Measurements from ENCODE around the gene ABCA2.

The ABCA2 gene

DNA sequence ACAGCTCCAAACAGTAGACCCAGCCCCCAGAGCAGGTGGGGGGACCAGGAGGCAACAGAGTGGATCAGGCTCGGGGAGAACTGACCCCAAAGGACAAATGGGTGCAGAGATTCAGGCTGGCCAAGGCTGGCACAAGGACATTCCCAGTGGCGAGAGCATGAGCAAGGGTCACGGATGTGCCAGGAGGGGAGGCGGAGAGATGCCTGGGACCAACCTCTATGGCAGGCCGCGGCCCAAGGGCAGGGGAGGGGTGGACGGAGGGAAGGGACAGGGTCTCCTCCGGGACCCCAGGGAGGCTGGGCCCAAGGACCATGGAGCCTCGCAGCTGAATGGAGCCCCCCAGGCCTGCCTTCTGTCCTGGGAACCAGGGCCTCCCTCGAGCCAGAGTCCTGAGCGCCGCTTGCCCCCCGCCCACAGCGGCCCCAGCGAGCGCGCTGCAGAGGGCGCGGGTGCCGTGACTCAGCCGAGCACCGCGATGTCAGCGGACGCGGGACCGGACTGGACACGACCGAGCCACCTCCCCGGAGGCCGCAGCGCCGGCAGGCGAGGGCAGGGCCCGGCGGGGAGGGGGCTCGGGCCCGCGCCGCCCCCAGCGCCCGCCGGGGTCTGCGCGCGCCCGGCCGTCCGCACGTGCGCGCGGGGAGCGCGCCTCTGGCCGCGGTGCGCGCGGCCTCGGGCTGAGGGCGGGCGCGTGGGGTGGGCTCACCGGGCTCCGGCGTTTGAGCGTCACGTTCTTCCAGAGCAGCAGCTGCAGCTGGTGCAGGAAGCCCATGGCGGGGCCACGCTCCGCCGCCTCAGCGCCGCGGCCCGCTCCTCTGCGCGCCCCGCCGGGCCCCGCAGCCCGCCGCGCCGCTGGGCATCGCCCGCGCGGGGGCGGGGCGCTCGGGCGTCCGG is at the start of gene ABCA2:
TSS of gene ABCA2 (minus strand) at position 869 of the 894 bp plus-strand sequence. CDS start at position 772, 97 bp downstream.
- peak; percentile 43 for DNase-seq

DNA sequence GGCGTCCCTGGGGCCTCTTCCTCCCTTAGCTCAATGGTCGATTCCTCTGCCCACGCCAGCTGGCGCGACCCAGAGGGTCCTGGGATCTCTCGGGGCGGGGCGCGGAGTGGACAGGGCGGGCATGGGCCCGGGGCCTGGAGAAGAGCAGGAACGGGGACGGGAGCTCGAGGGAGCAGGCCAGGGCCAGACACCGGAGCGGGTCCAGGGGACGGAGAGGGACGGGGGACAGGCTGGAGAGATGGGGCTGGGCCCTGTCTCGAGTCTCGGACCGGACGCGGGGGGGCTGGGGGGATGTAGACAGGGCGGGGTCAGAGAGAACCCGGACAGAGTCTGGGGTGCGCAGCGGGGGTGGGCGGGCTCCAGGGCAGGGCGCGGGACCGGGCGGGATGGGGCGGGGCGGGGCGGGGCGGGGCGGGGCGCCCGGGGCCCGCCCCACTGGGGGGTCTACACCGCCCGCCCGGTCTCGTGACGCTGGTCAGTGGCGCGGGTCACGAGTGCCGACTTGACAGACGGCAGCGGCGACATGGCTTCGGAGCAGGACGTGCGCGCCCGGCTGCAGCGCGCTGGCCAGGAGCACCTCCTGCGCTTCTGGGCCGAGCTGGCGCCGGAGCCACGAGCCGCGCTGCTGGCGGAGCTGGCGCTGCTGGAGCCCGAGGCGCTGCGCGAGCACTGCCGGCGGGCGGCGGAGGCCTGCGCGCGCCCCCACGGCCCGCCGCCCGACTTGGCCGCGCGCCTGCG is 49.1 kb upstream of the ABCA2 start, which contains the start of gene UAP1L1:
TSS of gene UAP1L1 (plus strand) at position 508 of the 738 bp plus-strand sequence. CDS start at position 524, 16 bp downstream.
- peak; percentile 51 for DNase-seq

- no peak for DNase-seq
These were observed 48.6 kb upstream of the ABCA2 start for GRCh38 chr9:137076636-137077009.

GRCh38 chr9:137075275-137075775 is 47.3 kb upstream of the ABCA2 start:
- DNase-seq, result no peak

DNA sequence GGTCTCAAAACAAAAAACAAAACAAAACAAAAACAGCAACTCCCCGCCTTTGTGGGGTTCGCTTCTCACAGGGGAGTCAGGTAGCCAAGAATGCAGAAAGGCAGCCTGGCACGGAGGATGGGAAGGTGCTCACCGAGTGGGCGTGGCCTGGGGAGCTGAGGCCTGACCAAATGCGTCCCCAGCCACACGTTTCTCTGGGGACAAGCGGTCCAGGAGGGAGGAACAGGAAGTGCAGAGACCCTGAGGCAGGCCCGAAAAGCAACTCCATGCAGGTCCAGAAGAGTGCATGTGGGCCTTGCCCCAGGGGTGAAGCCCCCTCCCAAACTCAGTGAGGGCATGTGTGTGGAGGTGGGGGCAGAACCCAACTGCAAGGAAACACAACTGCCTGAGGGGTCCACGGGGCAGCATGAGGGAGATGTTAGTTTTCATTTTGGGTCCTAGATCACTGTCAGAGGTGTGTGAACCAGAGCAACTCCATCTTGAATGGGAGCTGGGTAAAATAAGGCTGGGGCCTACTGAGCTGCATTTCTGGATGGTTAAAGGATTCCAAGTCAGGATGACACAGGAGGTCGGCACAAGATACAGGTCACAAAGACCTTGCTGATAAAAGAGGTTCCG is 46.7 kb upstream of the ABCA2 start:
- no peak for DNase-seq

- no peak for DNase-seq
These were observed 46.0 kb upstream of the ABCA2 start for GRCh38 chr9:137073992-137074399.

GRCh38 chr9:137071282-137071681 is 43.2 kb upstream of the ABCA2 start:
- no peak for DNase-seq

- peak; percentile 49 for DNase-seq
These were observed 42.9 kb upstream of the ABCA2 start for GRCh38 chr9:137070906-137071275.

GRCh38 chr9:137070201-137070905 is 42.3 kb upstream of the ABCA2 start, which contains the start of gene SAPCD2:
Gene SAPCD2, minus strand, starts transcription at chr9:137070557. Its CDS starts 97 bp downstream, at chr9:137070460.
- peak; percentile 94 for DNase-seq

GRCh38 chr9:137069508-137070091 is 41.6 kb upstream of the ABCA2 start:
- DNase-seq, result peak; percentile 35

DNA sequence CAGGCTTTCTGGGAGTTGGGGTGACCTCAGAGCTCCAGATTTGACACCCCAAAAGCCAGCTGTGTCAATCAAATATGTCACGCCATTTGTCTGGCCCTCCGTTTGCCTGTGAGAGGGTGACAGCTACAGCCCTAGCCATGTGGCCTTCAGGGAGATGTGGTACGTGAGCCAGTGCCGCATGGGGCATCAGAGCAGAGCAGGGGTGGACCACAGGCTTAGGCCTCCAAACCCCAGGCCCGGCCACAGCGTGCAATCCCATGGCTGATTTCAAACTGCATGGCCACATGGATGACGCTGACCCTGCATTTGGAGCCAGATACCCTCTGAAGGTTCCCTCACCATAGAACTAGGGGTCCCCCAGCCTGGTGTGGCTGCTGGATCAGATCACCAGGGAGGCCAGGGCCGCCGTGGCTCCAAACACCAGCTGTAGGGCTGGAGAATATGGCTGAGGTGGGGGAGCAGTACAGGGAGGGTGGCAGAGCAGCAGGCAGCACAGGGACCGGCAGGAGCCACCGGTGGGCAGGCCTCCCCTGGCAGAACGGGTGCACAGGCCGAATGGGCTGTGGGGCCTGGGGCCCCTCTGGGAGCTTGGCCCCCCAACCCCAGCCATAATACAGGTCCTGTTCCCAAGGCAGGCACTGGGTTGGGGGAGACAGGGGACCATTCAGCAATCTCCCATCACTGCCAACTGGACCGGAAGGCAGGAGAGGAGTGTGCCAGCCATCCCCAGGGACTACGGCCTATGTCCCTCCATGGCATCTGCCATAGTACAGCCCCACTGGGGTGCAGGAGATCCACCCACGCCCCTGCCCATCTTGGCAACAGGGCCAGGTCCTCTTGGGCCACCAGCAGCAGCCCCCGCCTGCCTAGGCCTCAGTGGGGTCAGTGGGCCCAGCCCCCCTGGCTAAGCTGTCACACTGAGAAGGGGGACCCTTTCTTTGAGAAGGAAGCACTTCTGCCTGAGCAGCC is 40.8 kb upstream of the ABCA2 start:
- DNase-seq, result no peak

DNA sequence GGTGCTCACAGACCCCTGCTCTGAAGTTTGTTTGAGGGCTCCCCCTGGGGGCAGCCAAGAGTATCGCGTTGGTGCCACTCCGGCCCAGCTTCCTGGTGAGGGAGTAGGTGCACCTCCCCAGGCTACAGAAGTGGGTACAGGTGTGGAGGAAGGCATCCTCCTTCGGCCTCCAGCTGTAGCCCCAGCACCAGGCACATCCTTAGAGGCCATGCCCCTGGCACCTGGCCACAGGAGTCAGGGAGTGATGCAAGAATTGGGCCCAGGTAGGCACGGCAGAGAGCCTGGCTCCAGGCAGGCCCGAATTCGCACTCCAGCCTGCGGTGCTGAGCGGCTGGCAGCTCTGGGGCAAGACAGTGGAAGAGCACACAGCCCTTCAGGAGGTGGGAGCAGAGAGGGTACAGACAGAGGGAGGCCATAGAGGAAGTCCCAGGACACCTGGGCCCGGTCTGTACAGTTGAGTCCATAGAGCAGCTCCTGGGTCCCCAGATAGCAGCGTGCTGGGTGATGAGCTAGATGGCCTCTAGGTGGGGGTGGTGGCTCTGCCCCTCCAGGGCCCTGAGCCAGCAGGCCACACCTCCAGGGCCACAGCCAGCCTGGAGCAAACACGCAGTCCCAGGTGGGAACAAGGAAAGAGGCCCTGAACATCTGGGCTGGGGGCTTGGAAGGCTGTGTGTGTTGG is 40.0 kb upstream of the ABCA2 start:
- peak; percentile 70 for DNase-seq

GRCh38 chr9:137066096-137066861 is 38.2 kb upstream of the ABCA2 start:
- DNase-seq, result no peak

- no peak for DNase-seq
These were observed 37.4 kb upstream of the ABCA2 start for GRCh38 chr9:137065336-137065967.

GRCh38 chr9:137064880-137065164 is 36.8 kb upstream of the ABCA2 start:
- no peak for DNase-seq

- DNase-seq, result peak; percentile 46
These were observed 36.2 kb upstream of the ABCA2 start for GRCh38 chr9:137064027-137064879.

DNA sequence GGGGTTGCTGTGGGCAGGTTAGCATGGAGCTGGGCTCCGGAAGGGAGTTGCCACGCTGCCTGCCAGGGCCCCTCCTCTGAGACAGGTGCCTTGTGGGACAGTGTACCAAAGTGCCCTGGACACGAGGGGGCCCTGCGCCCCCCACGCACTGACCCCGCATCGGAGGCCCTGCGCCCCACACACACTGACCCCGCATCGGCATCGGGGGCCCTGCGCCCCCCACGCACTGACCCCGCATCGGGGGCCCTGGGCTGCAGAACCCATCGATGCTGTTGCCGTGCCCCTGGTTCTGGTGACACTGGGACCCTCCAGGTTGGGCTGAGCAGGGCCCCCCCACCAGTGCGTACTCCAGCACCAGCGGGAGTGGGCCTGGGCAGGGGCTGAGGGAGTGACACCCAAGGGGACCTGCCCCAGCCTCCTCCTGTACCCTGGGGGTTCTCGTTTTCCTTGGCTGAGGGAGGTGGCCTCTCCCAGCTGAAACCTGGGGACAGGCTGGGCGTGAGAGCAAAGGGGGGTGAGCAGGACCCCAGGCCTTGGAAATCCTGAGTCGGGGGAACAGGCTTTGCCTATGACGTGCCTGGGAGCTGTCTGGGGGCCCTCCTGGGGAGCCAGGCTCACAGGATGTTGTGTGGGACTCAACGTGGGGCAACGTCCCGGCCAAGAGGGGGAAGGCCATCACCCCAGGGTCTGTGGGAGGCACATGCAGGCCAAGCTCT is 35.4 kb upstream of the ABCA2 start:
- no peak for DNase-seq

Measured in NCI-H146 (cell line).